Mesothelial cell of epicardium (in vitro differentiated cells): ENCODE measurements around the gene PITHD1. TPM values are rescaled to one million over a fixed set of nuclear protein-coding genes. Genes with fewer than 3 reads are reported as not detected.
A peak's percentile ranks its signal among the peaks of the same experiment; 100 is the strongest.

Experiments
- DNase-seq, 2 experiments: peaks; one replicate each; pipeline ENCODE4 v3.0.0; 2021; ENCODE audit warnings: low spot score in 2 of 2; ENCODE audit not compliant: unreplicated experiment in 2 of 2
- H3K27ac Mint-ChIP-seq: 2 replicates; pipeline ENCODE4 v1.8.0; 2021; ENCODE audit warnings: mixed read lengths
- H3K27me3 Mint-ChIP-seq: 2 replicates; pipeline ENCODE4 v1.8.0; 2021; ENCODE audit warnings: low read depth, mixed read lengths
- H3K36me3 Mint-ChIP-seq: 2 replicates; pipeline ENCODE4 v1.8.0; 2021; ENCODE audit warnings: mixed read lengths
- H3K4me1 Mint-ChIP-seq: 2 replicates; pipeline ENCODE4 v1.8.0; 2021; ENCODE audit warnings: mixed read lengths
- H3K4me3 Mint-ChIP-seq: 2 replicates; pipeline ENCODE4 v1.8.0; 2021; ENCODE audit warnings: mild to moderate bottlenecking, moderate library complexity, mixed read lengths
- H3K9me3 Mint-ChIP-seq: 2 replicates; pipeline ENCODE4 v1.8.0; 2021; ENCODE audit warnings: mixed read lengths
- total RNA-seq: library from RNA; stranded (reverse); gene quantifications from 3 replicates; pipeline ENCODE4 v1.2.1, GENCODE V29; 2021
- TF ChIP-seq, protein P1 (sequence below): fragments of 200-600 bp; sonication (generic); IDR thresholded peaks from one replicate; pipeline ENCODE4 v1.5.0; 2021; ENCODE audit warnings: antibody characterized with exemption; ENCODE audit not compliant: unreplicated experiment

Gene PITHD1
- total RNA-seq, 1 donor from 2014 or later, result 52.1 TPM

DNA sequence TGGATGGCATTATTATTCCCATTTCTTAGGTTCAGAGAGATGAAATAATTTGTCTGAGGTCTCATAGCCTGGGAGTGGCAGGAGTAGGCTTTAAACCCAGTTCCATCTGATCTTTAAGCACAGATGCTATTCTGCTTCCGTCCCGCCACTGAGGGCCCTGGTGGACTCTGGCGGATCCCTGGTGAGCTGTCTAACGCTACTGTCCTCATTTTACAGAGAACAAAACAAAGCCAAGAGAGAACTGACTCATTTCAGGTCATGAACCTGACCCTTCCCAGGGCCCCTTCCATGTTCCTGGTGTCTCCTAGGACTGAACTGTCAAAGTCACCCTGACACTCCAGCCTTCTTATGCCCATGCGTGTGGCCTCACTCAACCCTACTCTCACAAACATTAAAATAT lies 25.5 kb downstream of the PITHD1 start:
- Mint-ChIP-seq H3K4me3 (no peak overlapping the region), H3K36me3 (peaks cover 10% of the 10 kb centered on the region), H3K4me1 (peaks cover 15% of the 10 kb centered on the region), H3K27me3 (no peaks in the 10 kb centered on the region), H3K27ac (no peak overlapping the region), H3K9me3 (no peaks in the 10 kb centered on the region)
- TF ChIP-seq, protein P1, sequence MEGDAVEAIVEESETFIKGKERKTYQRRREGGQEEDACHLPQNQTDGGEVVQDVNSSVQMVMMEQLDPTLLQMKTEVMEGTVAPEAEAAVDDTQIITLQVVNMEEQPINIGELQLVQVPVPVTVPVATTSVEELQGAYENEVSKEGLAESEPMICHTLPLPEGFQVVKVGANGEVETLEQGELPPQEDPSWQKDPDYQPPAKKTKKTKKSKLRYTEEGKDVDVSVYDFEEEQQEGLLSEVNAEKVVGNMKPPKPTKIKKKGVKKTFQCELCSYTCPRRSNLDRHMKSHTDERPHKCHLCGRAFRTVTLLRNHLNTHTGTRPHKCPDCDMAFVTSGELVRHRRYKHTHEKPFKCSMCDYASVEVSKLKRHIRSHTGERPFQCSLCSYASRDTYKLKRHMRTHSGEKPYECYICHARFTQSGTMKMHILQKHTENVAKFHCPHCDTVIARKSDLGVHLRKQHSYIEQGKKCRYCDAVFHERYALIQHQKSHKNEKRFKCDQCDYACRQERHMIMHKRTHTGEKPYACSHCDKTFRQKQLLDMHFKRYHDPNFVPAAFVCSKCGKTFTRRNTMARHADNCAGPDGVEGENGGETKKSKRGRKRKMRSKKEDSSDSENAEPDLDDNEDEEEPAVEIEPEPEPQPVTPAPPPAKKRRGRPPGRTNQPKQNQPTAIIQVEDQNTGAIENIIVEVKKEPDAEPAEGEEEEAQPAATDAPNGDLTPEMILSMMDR, result no peak
- no peak for DNase-seq

- Mint-ChIP-seq H3K9me3 (no peaks in the 10 kb centered on the region), H3K27ac (no peak overlapping the region), H3K4me1 (peaks cover 14% of the 10 kb centered on the region), H3K36me3 (peaks cover 10% of the 10 kb centered on the region), H3K27me3 (no peaks in the 10 kb centered on the region), H3K4me3 (no peak overlapping the region)
- DNase-seq, result no peak
- TF ChIP-seq, protein P1, result peak; percentile 50
These were observed 26.1 kb downstream of the PITHD1 start for GRCh38 chr1:23804183-23804835.

DNA sequence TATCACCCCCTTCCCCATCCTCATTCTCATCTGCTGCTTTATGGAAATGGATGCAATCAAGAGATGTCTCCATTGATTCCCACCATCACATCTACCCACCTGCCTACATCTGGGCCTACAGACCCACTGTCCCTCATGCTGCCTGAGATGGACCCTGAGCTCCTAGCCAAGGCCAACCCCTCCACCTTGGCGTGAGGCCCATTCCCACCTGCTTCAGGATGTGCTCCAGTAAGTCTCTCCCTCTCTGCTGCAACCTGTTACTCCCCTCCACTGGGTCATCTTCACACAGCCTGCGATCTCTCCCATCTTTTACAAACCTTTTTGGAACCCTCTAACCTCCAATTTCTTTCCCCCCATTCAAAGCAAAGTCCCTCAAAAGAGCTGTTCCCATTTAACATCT lies 26.8 kb downstream of the PITHD1 start:
- Mint-ChIP-seq H3K9me3 (no peaks in the 10 kb centered on the region), H3K4me3 (no peak overlapping the region), H3K36me3 (peaks cover 10% of the 10 kb centered on the region), H3K4me1 (peaks cover 9% of the 10 kb centered on the region), H3K27ac (no peak overlapping the region), H3K27me3 (no peaks in the 10 kb centered on the region)
- TF ChIP-seq, protein P1, result no peak
- DNase-seq, result no peak

DNA sequence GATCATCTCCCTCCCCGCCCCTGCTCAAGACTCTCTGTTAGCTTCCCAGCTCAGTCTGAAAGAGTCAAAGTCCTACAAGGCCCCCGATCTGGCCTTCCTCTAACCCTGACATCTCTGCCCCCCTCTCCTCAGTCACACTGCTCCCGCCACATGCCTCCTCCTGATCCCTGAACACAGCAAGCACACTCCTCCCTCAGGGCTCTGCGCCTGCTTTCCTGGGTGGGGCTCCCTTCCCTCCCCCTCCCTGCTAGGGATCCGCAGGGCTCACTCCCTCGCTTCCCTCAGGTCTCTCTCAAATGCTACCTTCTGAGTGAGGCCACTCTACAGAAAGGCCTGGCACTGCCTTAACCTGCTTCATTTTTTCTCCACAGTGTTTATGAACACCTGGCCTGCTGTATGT lies 28.1 kb downstream of the PITHD1 start:
- Mint-ChIP-seq H3K27ac (no peak overlapping the region), H3K9me3 (no peaks in the 10 kb centered on the region), H3K4me3 (no peak overlapping the region), H3K4me1 (peaks cover 5% of the 10 kb centered on the region), H3K27me3 (no peaks in the 10 kb centered on the region), H3K36me3 (peaks cover 12% of the 10 kb centered on the region)
- TF ChIP-seq, protein P1, result no peak
- DNase-seq, result no peak

DNA sequence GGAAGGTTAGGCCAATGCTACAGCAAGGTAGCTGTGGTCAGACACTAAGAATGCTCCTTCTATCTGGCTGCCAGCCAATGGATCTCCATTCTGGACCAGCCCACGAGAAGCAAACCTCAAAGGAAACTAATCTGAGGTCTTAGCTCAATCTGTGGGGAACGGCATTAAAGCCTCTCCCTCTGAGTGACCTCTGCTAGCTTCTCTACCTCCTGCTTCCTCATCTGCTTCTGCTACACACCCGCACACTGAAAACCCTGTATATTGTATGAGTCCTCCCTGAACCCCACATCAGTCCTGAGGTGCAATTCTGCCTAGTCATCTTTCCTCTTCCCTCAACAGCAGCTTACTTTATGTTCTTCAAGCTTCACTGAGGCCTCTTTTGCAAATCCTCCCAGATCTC lies 29.2 kb downstream of the PITHD1 start:
- H3K27ac Mint-ChIP-seq, result no peak overlapping the region
- H3K27me3 Mint-ChIP-seq, result no peaks in the 10 kb centered on the region
- H3K9me3 Mint-ChIP-seq, result no peaks in the 10 kb centered on the region
- peaks cover 15% of the 10 kb centered on the region for H3K36me3 Mint-ChIP-seq
- no peak overlapping the region for H3K4me3 Mint-ChIP-seq
- H3K4me1 Mint-ChIP-seq, result no peaks in the 10 kb centered on the region
- TF ChIP-seq, protein P1, result no peak
- DNase-seq, result no peak
